Activated CD4-positive, alpha-beta T cell treated with anti-CD3 and anti-CD28 coated beads, Interleukin-10, Interleukin-2, amounts not matched to agents 100 ng/mL and 50 ng/mL, durations not matched to agents 16 hours and 8 hours (primary cell): ENCODE data around the gene CLDN2.
"Not testable (repeated sequence)": the region's sequence is repeated elsewhere in the genome, so short reads cannot be mapped to it uniquely, and the experiment has no call there.

ENCODE experiments used
- DNase-seq: peaks from one replicate; pipeline ENCODE4 v3.0.0-alpha.2; 2020

Gene CLDN2

GRCh38 chrX:106966547-106966946, 46.3 kb downstream of the CLDN2 start:
- DNase-seq, result not testable (repeated sequence)

DNA sequence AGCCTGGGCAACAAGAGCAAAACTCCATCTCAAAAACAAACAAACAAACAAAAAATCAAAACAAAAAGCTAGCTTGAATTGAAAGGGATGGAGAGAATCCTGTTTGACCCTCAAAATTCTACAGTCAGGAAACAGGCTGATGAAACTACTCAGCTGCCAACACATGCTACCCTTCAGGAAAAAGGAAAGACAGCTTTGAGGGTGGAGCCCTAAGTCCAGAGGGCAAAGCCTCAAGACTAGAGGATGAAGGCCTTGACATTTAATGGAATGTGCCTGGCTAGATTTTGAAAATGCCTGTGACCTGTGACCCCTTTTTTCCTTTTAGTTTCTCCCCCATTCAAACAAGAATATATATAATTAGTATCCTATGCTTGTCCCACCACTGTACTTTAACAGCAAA, 52.7 kb downstream of the CLDN2 start:
- no peak for DNase-seq

GRCh38 chrX:106973433-106974149, 53.4 kb downstream of the CLDN2 start:
- DNase-seq, result no peak

DNA sequence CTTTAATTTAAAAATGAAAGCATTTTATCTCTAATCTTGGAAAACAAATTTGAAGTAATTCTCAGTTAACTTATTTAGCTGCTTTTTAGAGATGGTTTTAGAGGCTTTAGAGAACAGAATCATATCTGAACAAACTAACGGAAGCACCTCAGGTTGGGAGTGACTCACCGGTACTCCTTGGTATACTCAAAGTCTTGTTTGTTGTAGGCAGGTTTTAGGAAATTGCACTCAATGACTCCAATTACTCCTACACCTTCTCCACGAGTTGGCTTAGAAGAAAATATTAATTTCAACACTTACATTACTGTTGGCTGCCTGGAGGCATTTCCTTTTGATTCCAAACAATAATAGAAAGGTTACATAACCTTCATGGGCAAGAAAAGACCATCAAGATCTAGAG, 56.2 kb downstream of the CLDN2 start:
- DNase-seq, result peak; percentile 17
